HFF-Myc (cell line): Measurements from ENCODE around the gene STXBP4.

Experiments
- DNase-seq: peaks from one replicate; pipeline ENCODE4 v3.0.0-alpha.2; 2011; ENCODE audit warnings: low read depth; ENCODE audit errors: extremely low read depth
- H3K4me3 ChIP-seq: replicated peaks from 2 replicates; pipeline ENCODE4 v1.5.1; 2011; ENCODE audit warnings: low read depth, mild to moderate bottlenecking, control low read depth, low read length
- TF ChIP-seq, protein P1 (sequence below): IDR thresholded peaks from 2 replicates; pipeline ENCODE4 v1.5.1; 2012; ENCODE audit warnings: mild to moderate bottlenecking, low read depth, low read length, control low read depth; ENCODE audit errors: missing control alignments

The STXBP4 gene

DNA sequence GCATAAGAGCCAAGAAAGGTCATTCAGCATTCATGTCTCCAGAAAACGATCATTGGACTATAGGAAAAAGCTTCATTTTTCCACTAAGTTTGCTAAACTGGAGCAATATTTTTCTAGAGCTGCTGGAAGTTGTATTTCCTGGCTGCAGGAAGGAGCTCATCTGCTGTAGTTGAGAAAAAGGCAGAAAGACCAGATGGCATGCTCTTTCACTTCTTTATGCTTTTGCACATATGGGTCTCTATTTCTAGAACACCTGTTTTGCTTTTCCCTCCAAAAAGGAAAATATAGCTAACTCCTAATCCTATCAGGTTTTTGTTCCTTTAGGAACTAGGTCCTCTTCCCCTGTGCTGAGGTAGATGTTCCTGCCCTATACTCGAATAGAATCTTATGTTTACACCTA is 234.3 kb downstream of the STXBP4 start:
- TF ChIP-seq, protein P1, sequence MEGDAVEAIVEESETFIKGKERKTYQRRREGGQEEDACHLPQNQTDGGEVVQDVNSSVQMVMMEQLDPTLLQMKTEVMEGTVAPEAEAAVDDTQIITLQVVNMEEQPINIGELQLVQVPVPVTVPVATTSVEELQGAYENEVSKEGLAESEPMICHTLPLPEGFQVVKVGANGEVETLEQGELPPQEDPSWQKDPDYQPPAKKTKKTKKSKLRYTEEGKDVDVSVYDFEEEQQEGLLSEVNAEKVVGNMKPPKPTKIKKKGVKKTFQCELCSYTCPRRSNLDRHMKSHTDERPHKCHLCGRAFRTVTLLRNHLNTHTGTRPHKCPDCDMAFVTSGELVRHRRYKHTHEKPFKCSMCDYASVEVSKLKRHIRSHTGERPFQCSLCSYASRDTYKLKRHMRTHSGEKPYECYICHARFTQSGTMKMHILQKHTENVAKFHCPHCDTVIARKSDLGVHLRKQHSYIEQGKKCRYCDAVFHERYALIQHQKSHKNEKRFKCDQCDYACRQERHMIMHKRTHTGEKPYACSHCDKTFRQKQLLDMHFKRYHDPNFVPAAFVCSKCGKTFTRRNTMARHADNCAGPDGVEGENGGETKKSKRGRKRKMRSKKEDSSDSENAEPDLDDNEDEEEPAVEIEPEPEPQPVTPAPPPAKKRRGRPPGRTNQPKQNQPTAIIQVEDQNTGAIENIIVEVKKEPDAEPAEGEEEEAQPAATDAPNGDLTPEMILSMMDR = no peak
- DNase-seq = no peak
- no peak overlapping the region for H3K4me3 ChIP-seq

DNA sequence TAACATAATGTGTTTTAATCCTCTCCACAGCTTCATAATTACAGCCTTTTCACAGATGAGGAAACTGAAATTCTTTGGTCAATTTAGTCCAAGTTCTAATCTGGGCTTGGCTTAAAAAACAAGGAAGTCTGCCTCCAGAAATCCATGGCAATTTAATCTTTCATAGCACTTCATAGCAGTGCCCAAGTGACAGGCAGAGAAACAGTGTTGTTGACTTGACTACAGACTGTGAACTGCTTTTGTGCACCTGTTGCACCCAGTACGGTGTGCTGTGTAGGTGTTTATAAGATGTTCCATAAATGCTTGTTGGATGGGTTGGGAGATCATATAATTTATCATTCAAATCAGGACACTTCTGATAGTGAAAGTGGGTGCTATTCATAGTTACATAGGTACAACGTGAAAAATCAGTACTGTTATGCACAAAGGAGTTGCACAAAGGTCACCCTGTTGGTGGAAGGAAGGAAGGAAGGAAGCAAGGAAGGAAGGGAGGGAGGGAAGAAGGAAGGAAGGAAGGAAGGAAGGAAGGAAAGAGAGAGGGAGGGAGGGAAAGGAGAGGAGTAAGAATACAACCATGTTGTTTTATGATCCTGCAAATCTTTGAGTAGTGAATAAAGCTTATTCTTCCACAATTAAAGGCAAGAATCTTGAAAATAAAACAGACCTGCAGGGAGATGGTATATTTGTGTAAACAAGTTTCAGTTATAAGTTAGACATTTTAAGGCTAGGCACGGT is 239.7 kb downstream of the STXBP4 start:
- no peak overlapping the region for H3K4me3 ChIP-seq
- no peak for DNase-seq
- TF ChIP-seq, protein P1 = no peak

DNA sequence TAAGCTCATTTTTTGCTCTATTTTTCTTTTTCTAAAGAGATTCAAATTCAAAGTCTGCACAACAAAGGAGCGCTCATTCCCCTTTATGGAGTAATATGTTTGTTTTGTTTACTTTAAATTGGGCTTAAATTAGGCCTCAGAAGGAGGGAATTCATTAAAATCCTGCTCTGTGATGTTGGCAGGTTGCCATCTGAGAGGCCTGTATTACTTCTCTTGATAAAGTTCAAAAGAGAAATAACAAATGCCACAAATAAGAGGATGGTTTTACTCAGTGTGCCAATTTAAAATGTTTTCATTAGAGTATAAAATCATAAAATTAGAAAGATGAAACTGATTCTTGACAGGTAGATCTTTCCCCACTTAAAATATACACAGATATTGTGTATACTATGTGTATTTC is 241.7 kb downstream of the STXBP4 start:
- no peak for DNase-seq
- no peak overlapping the region for H3K4me3 ChIP-seq

DNA sequence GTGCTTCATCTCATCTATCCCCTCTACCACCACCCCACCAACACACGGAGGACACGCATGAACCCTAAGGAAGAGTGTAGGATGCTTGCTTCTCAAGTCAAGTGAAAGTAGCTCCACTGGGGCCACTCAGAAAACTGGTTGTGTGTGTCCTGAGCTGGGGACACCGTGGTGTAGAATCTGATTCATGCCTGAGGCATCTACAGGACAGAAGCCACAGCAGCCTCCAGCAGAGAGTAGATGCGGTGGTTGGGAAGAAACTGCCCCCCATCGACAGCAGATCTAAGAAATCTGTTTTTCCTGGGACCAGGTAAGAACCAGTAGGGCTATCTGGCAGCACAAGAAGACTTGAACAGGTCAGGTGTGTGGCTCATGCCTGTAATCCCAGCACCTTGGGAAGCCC is 244.3 kb downstream of the STXBP4 start:
- TF ChIP-seq, protein P1 = no peak
- H3K4me3 ChIP-seq = no peak overlapping the region
- DNase-seq = no peak

More for the DNA sequence above, 241.7 kb downstream of the STXBP4 start:
- TF ChIP-seq, protein P1 = no peak

DNA sequence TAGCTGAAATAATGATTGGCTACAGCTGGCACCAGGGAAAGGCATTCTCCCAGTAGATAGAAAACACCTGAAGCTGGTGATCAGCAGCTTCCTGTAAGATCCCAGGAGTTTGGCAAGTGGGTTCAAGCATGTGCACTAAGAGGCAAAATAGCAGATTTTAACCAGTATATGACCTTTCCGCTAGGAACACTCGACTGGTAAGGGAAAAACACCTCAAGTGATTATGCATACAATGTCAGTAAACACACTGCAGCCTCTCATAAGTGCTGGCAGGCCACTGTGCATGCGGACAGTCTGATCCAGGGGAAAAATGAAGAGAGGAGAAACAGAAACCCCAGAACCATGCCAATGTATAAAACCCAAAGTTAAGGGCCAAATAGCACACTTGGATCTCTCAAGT is 247.1 kb downstream of the STXBP4 start:
- DNase-seq = no peak
- TF ChIP-seq, protein P1 = no peak
- no peak overlapping the region for H3K4me3 ChIP-seq

DNA sequence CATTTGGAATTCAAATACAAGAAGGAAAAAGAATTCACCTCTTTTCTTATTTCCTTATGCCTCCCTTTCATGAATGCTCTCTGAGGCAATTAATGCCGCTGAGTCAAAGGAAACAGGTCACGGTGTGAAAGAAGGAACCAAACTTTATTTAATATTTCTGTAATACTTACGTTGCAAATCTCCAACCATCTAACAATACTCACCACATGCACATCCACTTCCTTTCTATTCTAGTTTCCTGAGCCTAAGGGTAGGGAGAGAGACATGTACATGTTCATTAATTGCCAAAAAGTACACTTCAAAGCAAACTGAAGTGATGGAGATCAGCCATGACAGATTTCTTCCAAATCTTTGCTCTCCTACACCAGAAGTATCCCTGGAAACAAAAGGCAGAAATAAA is 248.3 kb downstream of the STXBP4 start:
- DNase-seq = no peak
- TF ChIP-seq, protein P1 = no peak
- H3K4me3 ChIP-seq = no peak overlapping the region

DNA sequence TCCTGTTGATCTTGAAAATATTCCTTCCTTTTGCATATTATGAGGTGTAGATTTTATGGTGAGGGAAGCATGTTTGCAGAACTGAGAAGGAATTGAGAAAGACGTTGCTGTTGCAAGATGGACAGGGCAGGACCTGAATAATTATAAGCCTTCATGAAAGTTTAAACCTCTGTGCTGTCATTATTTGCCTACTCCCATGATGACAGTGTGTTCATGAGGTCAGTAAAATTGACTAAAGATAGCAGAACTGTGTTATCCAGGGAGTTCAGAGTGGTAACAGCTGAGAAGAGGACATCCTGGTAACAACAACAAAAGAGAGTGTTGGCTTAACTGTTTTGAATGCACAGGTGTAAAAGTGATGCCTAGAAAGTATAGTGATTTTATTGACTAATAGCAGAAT is 250.9 kb downstream of the STXBP4 start:
- TF ChIP-seq, protein P1 = no peak
- H3K4me3 ChIP-seq = no peak overlapping the region
- no peak for DNase-seq
